ENCODE results near the gene LMNTD2. TPM values are rescaled to one million over a fixed set of nuclear protein-coding genes. Genes with fewer than 3 reads are reported as not detected.

The LMNTD2 gene
- total RNA-seq, 1 experiment from 2014 or later: 7.8 TPM

DNA sequence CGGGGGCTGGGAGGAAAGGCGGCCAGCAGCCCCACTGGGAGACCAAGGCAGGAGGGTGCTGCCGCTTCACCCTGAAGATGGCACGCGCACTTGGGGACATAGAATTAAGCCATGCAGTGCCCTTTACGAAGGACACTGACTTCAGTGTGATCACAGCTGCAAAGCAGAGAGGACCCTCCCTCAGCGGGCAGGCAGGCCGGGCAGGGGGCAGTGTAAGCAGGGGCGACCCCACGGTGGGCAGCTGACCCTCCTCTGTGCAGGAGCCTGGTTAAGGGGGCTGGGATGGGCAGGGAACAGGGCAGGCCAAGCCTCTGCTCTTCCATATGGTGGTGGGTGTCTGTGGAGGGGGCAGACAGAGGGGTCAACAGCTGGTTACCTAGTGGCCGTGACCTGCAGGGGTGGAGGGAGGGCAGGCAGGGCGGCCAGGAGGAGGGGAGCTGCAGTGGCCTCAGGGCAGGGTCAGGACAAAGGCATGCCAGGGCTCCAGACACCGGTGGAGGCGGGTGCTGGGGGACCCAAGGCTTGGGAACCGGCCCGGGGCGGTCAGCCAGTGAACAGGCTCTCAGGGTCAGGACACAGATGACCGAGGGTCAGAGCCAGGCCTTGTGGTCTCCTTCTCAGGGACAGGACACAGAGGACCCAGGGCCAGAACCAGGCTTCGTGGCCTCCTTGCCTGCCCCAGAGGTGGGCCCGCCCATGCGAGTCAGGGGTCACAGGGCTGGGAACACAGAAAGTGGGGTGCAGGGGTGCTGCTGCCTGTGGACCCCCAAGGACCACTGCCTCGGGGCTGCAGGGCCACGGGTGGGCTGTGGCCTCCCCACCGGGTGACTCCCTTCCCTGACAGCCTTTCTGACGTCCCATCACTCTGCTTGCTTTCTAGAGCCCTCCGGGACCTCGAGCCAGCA lies 7.2 kb downstream of the LMNTD2 start:
- no peak for DNase-seq
- TF ChIP-seq, protein P1, sequence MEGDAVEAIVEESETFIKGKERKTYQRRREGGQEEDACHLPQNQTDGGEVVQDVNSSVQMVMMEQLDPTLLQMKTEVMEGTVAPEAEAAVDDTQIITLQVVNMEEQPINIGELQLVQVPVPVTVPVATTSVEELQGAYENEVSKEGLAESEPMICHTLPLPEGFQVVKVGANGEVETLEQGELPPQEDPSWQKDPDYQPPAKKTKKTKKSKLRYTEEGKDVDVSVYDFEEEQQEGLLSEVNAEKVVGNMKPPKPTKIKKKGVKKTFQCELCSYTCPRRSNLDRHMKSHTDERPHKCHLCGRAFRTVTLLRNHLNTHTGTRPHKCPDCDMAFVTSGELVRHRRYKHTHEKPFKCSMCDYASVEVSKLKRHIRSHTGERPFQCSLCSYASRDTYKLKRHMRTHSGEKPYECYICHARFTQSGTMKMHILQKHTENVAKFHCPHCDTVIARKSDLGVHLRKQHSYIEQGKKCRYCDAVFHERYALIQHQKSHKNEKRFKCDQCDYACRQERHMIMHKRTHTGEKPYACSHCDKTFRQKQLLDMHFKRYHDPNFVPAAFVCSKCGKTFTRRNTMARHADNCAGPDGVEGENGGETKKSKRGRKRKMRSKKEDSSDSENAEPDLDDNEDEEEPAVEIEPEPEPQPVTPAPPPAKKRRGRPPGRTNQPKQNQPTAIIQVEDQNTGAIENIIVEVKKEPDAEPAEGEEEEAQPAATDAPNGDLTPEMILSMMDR (IDR thresholded peaks at IDR 0.05; ENCODE audit: unreplicated experiment): no peak
- peak overlapping the region; percentile 24 for H3K4me3 Mint-ChIP-seq (ENCODE audit: low read depth, unreplicated experiment)
- no TSS peak for BruUV-seq (replicated peaks)
- CTCF ChIA-PET: no interaction called here
- H3K4me1 Mint-ChIP-seq (ENCODE audit: low read depth, unreplicated experiment): no peaks in the 10 kb centered on the region
- H3K36me3 Mint-ChIP-seq (ENCODE audit: insufficient read depth, unreplicated experiment): peaks cover 31% of the 10 kb centered on the region
- no peaks in the 10 kb centered on the region for H3K27me3 Mint-ChIP-seq (ENCODE audit: unreplicated experiment)
- no peaks in the 10 kb centered on the region for H3K9me3 Mint-ChIP-seq (ENCODE audit: low read depth, unreplicated experiment)
- intact Hi-C loops (cut with micrococcal nuclease; ENCODE audit: unreplicated experiment): loop anchor here (10.0 kb wide), 1 partner anchor 171 kb away; no protein-coding TSS in a partner anchor
- peak overlapping the region; percentile 33 for H3K27ac Mint-ChIP-seq (ENCODE audit: unreplicated experiment)

DNA sequence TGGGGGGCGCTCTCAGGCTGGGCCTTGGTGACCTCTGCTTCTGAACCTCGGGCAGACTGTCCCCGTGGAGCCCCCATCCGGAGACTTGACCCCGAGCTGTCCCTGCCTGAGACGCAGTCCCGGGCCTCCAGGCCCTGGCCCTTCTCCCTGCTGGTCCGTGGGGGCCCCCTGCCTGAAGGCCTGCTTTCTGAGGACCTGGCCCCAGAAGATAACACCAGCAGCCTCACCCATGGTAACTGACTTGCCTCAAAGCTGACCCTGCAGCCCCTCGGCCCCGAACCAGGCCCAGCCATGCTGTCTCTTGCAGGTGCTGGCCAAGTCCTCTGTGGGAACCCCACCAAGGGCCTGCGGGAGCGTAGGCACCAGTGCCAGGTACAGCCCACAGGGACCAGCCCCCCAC lies 8.9 kb downstream of the LMNTD2 start:
- peaks cover 21% of the 10 kb centered on the region for H3K36me3 Mint-ChIP-seq (ENCODE audit: insufficient read depth, unreplicated experiment)
- H3K4me3 Mint-ChIP-seq (ENCODE audit: low read depth, unreplicated experiment): no peak overlapping the region
- TF ChIP-seq, protein P1 (IDR thresholded peaks at IDR 0.05; ENCODE audit: unreplicated experiment): no peak
- intact Hi-C loops (cut with micrococcal nuclease; ENCODE audit: unreplicated experiment): loop anchor here (10.0 kb wide), 1 partner anchor 173 kb away; no protein-coding TSS in a partner anchor
- BruUV-seq (replicated peaks): no TSS peak
- no peak overlapping the region for H3K27ac Mint-ChIP-seq (ENCODE audit: unreplicated experiment)
- no peaks in the 10 kb centered on the region for H3K9me3 Mint-ChIP-seq (ENCODE audit: low read depth, unreplicated experiment)
- no peaks in the 10 kb centered on the region for H3K27me3 Mint-ChIP-seq (ENCODE audit: unreplicated experiment)
- DNase-seq: no peak
- no peaks in the 10 kb centered on the region for H3K4me1 Mint-ChIP-seq (ENCODE audit: low read depth, unreplicated experiment)
- CTCF ChIA-PET: interaction anchor here (0.7 kb wide), 1 partner anchor 16 kb away, joined by 5 read pairs; no protein-coding TSS in a partner anchor

DNA sequence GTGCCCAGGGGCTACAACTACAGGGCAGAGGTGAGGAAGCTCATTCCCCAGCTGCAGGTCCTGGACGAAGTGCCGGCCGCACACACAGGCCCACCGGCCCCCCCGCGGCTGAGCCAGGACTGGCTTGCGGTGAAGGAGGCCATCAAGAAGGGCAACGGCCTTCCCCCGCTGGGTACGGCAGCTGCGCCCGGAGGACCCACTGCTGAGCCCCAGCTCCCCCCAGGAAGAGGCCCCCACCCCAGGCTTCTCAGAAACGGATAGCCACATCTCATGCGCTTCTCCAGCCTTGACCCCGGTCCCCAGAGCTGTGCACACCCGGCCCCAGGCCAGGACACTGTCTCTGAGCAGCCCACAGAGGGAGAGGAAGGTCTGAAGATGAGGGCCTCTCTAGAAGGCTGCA lies 9.4 kb downstream of the LMNTD2 start:
- Mint-ChIP-seq H3K4me3 (ENCODE audit: low read depth, unreplicated experiment) (no peak overlapping the region), H3K27me3 (ENCODE audit: unreplicated experiment) (no peaks in the 10 kb centered on the region), H3K27ac (ENCODE audit: unreplicated experiment) (no peak overlapping the region), H3K4me1 (ENCODE audit: low read depth, unreplicated experiment) (no peaks in the 10 kb centered on the region), H3K36me3 (ENCODE audit: insufficient read depth, unreplicated experiment) (peaks cover 16% of the 10 kb centered on the region), H3K9me3 (ENCODE audit: low read depth, unreplicated experiment) (no peaks in the 10 kb centered on the region)
- CTCF ChIA-PET: interaction anchor here (0.7 kb wide), 1 partner anchor 15 kb away, joined by 5 read pairs; no protein-coding TSS in a partner anchor
- no TSS peak for BruUV-seq (replicated peaks)
- DNase-seq: no peak
- intact Hi-C loops (cut with micrococcal nuclease; ENCODE audit: unreplicated experiment): loop anchor here (10.0 kb wide), 1 partner anchor 174 kb away; no protein-coding TSS in a partner anchor
- TF ChIP-seq, protein P1 (IDR thresholded peaks at IDR 0.05; ENCODE audit: unreplicated experiment): no peak

DNA sequence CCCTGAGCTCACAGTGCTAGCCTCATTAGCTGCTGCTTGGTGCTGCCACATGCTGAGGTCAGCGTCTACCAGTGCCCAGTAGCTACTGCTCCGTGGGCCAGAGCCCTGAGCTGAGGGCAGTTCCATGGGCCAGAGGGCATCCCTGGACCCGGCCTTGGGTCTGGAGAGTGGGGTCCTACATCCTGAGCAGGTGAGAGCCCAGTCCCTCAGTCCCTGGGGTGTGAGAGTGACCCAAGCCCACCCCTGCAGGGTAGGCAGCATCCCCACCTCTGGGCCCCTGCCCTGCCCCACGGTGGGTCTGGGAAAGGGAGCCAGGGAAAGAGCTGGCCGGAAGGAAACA lies 9.8 kb downstream of the LMNTD2 start:
- BruUV-seq (replicated peaks): no TSS peak
- TF ChIP-seq, protein P1 (IDR thresholded peaks at IDR 0.05; ENCODE audit: unreplicated experiment): no peak
- intact Hi-C loops (cut with micrococcal nuclease; ENCODE audit: unreplicated experiment): loop anchor here (10.0 kb wide), 1 partner anchor 174 kb away; no protein-coding TSS in a partner anchor
- CTCF ChIA-PET: interaction anchor here (0.7 kb wide), 1 partner anchor 15 kb away, joined by 5 read pairs; no protein-coding TSS in a partner anchor
- peaks cover 12% of the 10 kb centered on the region for H3K36me3 Mint-ChIP-seq (ENCODE audit: insufficient read depth, unreplicated experiment)
- H3K4me3 Mint-ChIP-seq (ENCODE audit: low read depth, unreplicated experiment): no peak overlapping the region
- no peaks in the 10 kb centered on the region for H3K4me1 Mint-ChIP-seq (ENCODE audit: low read depth, unreplicated experiment)
- no peaks in the 10 kb centered on the region for H3K9me3 Mint-ChIP-seq (ENCODE audit: low read depth, unreplicated experiment)
- no peak overlapping the region for H3K27ac Mint-ChIP-seq (ENCODE audit: unreplicated experiment)
- no peak for DNase-seq
- no peaks in the 10 kb centered on the region for H3K27me3 Mint-ChIP-seq (ENCODE audit: unreplicated experiment)
